GM18951 (cell line): ENCODE data around the gene PADI6.

Source experiments
- POLR2A ChIP-seq: IDR thresholded peaks from 4 replicates; pipeline ENCODE4 v1.6.1; 2011; ENCODE audit warnings: mild to moderate bottlenecking; ENCODE audit not compliant: insufficient read length, insufficient read depth; ENCODE audit errors: extremely low read depth
- in situ Hi-C: fragments of 300-500 bp; cut with MboI; formaldehyde crosslinking; loops from one replicate; pipeline ENCODE4 v1.12.0; 2022; ENCODE audit warnings: low sequenced_read_pairs, mixed read lengths, inconsistent platforms; ENCODE audit not compliant: unreplicated experiment

The PADI6 gene

GRCh38 chr1:17422461-17422860 lies 50.5 kb downstream of the PADI6 start:
- in situ Hi-C loops, result no loop called here
- TF ChIP-seq POLR2A, result no peak

DNA sequence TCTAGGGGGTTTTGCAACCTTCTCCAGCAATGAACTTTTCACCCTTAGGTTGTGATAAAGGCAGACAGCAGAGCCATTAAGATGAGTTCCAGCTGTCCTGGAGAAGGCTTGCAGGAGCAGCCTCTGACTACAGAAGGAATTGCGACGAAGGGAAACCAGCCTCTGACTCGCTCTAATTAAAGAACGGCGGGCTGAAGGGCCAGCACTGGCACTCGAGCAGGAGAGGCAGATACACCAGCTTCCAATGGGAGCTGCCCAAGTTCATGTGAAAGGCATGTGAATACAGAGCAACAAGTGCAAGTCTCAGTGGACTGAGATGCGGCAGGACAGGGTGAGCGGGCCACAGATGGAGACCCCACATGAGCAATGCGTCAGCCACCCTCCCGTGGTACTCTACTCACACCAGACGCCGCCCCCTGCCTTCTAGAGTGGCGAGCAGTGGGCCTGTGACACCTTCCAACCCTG lies 51.8 kb downstream of the PADI6 start:
- TF ChIP-seq POLR2A, result no peak
- in situ Hi-C loops, result no loop called here

- in situ Hi-C loops, result no loop called here
- no peak for TF ChIP-seq POLR2A
Measured at GRCh38 chr1:17425806-17426600, 54.0 kb downstream of the PADI6 start.

DNA sequence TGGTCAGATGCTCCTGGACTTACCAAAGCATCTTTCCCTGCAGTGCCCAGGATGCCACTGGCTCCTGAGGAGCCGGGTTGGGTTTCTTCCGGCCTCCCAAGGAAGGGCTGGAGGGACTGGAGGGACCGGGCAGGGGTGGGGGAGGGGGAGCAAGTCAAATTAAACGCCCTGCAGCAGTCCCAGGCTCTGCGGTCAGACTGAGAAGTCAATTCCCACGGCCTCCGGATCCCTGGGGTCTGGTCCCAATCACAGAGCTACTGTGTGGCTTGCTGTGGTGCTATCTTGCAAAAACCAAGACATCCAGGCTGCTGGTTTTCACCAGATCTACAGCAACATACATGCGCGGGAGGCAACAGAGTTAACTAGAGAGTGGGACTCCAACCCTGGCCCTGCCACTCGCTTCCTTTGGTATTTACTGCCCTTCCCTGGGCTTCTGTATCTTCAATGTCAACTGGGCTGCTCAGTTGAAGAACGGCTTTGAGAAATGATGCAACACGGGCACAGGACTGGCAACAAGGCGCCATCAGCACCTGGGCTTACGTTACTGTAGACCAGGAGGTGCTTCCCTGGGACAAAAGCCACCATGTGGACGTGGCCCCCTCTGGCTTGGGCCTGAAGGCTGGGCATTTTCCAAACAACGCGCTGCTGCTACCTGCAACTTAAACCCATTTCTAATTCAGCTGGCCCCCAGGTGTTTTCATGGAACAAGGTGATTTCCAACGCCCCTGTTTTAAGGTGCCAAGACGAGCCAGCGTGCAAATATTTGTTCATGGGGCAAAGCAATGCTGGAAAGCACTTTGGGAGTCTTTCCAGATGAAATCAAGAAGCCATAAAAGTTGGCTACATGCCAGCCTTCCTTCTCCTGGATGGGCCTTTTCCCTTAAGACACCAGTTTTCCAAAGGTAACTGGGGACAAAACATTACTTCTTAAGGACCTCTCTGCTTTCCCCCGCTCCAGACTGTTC lies 56.0 kb downstream of the PADI6 start:
- in situ Hi-C loops, result no loop called here
- no peak for TF ChIP-seq POLR2A

- no peak for TF ChIP-seq POLR2A
Measured at GRCh38 chr1:17429183-17429582, 57.2 kb downstream of the PADI6 start.

GRCh38 chr1:17432412-17432811 lies 60.4 kb downstream of the PADI6 start:
- TF ChIP-seq POLR2A, result no peak
- in situ Hi-C loops, result no loop called here

More at GRCh38 chr1:17429183-17429582, 57.2 kb downstream of the PADI6 start:
- in situ Hi-C loops, result no loop called here

- in situ Hi-C loops, result no loop called here
- TF ChIP-seq POLR2A, result no peak
Measured at GRCh38 chr1:17433261-17433660, 61.3 kb downstream of the PADI6 start.

- TF ChIP-seq POLR2A, result no peak
- in situ Hi-C loops, result no loop called here
Measured at GRCh38 chr1:17434016-17434415, 62.0 kb downstream of the PADI6 start.

GRCh38 chr1:17434601-17435000 lies 62.6 kb downstream of the PADI6 start:
- in situ Hi-C loops, result no loop called here
- no peak for TF ChIP-seq POLR2A

DNA sequence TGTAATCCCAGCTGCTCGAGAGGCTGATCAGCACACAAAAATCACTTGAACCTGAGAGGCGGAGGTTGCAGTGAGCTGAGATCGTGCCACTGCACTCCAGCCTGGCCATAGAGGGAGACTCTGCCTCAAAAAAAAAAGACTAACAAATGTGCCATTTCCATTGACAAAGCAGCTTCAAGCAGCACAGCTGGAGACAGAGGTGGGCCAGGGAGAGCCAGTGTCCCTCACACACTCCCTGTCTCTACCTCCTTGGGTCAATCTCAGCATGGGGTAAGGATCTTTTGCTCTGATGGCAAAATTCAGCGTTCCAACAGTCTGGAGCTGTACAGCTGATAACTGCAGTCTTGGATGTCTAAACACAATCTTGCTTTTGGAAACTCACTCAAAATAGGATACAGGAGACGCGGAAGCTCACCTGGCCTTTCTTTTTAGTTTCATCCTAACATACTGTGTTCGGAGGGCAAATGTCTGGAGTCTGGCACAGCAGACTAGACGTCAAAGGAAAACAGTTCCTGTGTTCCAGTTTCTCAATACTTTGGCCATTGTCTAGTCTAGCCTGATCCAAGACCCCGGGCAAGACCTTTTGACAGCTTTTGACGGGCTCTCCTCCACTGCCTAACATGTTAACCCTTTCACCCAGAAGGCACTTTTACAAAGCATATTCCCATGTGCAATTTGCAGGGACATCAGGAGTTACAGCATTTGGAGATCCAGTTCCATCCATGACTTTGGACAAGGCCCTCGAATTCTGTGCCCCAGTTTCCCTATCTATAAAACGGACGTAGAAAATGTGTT lies 64.6 kb downstream of the PADI6 start:
- TF ChIP-seq POLR2A, result no peak
- in situ Hi-C loops, result no loop called here

DNA sequence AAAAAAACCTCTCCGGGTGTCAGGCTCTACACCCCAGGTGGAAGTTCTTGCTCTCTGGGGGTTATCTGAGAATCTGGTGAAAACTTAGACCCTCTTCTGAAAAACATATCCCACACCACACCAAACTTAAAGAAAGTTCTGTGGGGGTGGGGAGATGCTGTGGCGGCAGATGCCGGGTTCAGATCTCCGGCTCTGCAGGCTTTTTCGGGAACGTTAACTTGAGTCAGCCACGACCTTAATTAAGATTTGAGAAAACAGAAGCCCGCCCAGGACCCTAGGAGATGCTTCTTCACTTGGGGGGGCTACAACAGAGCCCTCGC lies 65.2 kb downstream of the PADI6 start:
- no peak for TF ChIP-seq POLR2A
- in situ Hi-C loops, result no loop called here

- in situ Hi-C loops, result no loop called here
- peak; percentile 70 for TF ChIP-seq POLR2A
Measured at GRCh38 chr1:17437580-17438317, 65.8 kb downstream of the PADI6 start.
